Thyroid gland (tissue), 4 donors: ENCODE measurements around the gene FAM90A26.
"Not testable (repeated sequence)": the region's sequence is repeated elsewhere in the genome, so short reads cannot be mapped to it uniquely, and the experiment has no call there.

ENCODE experiments used
- CTCF ChIP-seq, 6 experiments: fragments of 200-600 bp in 3 of 6; fragments of 450-650 bp in 3 of 6; sonication (generic) in 3 of 6; IDR thresholded peaks; one replicate each; pipeline ENCODE4 v1.5.1; 2016 to 2019; ENCODE audit warnings: antibody characterized with exemption in 6 of 6, mild to moderate bottlenecking in 2 of 6, inconsistent platforms in 1 of 6, moderate library complexity in 1 of 6
- POLR2A ChIP-seq, 2 donors: fragments of 450-650 bp; IDR thresholded peaks; one replicate each; pipeline ENCODE4 v1.6.1; 2017; ENCODE audit warnings: antibody characterized with exemption in 2 of 2, mild to moderate bottlenecking in 2 of 2, moderate library complexity in 1 of 2

GRCh38 chr4:9169791-9170459 lies at the start of gene FAM90A26:
- not testable (repeated sequence) for TF ChIP-seq CTCF, POLR2A (IDR thresholded peaks at IDR 0.05)
